Measurements from ENCODE around the gene HLCS.

The HLCS gene

DNA sequence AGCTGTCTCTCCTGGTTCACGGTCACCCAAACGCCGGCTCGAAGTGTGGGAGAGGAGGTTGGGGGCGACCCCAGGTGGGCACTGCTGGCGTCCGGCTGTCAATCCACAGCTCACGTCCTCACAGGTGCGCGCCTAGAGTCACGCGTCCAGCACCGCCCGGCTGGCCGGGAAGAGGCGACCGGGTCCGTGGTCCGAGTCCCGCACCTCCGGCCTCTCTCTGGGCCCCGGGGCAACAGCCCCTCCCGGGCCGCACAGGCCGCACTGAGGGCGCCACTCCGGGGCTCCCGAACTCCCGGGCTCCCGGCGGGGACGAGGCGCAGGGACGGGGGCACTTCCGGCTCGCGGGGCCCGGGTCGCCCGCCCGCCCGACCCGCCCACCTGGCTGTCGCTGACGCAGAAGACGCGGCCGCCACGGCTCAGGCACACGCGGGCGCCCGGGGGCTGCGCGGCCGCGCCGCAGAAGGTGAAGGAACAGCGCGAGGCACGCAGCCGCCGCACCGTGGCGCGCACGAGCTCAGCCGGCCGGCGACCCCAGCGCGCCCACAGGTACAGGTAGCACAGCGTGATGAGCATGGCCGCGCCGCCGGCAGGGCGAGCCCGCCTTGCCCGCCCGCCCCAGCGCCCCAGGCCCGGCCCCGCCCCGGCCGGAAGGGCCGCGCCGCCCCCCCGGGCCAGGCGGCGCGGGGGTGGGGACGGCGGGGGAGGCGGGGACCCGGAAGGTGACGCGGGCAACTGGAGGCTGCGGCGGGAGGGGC lies at the start of gene HLCS:
HLCS (minus strand) TSS at position 604 of the 755 bp plus-strand sequence; CDS start at position 573, 31 bp downstream.
- Histone ChIP-seq H4K20me1 (ENCODE audit: insufficient read depth, low read length, poor library complexity, severe bottlenecking) (no peaks in the 10 kb centered on the region), H3K4me3 (ENCODE audit: low read length, poor library complexity, severe bottlenecking) (peak within 1 kb of the TSS; percentile 93), H3F3A (ENCODE audit: low read depth) (peaks cover 6% of the 10 kb centered on the region), H3K9me2 (replicated peaks; ENCODE audit: low read depth, low read length) (no peaks in the 10 kb centered on the region), H3K9ac (ENCODE audit: low read depth, low read length, poor library complexity, severe bottlenecking) (peak within 1 kb of the TSS; percentile 90), H2AFZ (ENCODE audit: low read length) (peak within 1 kb of the TSS; percentile 76), H3K9me3 (ENCODE audit: insufficient read depth, low read depth, low read length) (no peaks in the 10 kb centered on the region), H3K79me2 (ENCODE audit: insufficient read depth, low read length) (peaks cover 18% of the 10 kb centered on the region; the same call in 1 of the 2 replicates), H3K27me3 (ENCODE audit: insufficient read depth, low read length, poor library complexity, severe bottlenecking) (no peaks in the 10 kb centered on the region), H3K4me1 (ENCODE audit: insufficient read depth, low read length, poor library complexity, severe bottlenecking) (peaks cover 25% of the 10 kb centered on the region), H3K36me3 (ENCODE audit: insufficient read depth, low read length) (no peaks in the 10 kb centered on the region), H3K4me2 (ENCODE audit: low read depth, low read length, poor library complexity, severe bottlenecking) (peak within 1 kb of the TSS; percentile 74)
- TF ChIP-seq, protein P1, sequence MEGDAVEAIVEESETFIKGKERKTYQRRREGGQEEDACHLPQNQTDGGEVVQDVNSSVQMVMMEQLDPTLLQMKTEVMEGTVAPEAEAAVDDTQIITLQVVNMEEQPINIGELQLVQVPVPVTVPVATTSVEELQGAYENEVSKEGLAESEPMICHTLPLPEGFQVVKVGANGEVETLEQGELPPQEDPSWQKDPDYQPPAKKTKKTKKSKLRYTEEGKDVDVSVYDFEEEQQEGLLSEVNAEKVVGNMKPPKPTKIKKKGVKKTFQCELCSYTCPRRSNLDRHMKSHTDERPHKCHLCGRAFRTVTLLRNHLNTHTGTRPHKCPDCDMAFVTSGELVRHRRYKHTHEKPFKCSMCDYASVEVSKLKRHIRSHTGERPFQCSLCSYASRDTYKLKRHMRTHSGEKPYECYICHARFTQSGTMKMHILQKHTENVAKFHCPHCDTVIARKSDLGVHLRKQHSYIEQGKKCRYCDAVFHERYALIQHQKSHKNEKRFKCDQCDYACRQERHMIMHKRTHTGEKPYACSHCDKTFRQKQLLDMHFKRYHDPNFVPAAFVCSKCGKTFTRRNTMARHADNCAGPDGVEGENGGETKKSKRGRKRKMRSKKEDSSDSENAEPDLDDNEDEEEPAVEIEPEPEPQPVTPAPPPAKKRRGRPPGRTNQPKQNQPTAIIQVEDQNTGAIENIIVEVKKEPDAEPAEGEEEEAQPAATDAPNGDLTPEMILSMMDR (conservative IDR thresholded peaks at IDR 0.05; ENCODE audit: low read length), result no peak
- TF ChIP-seq EZH2phosphoT487 (IDR thresholded peaks at IDR 0.05; ENCODE audit: borderline replicate concordance), result no peak

DNA sequence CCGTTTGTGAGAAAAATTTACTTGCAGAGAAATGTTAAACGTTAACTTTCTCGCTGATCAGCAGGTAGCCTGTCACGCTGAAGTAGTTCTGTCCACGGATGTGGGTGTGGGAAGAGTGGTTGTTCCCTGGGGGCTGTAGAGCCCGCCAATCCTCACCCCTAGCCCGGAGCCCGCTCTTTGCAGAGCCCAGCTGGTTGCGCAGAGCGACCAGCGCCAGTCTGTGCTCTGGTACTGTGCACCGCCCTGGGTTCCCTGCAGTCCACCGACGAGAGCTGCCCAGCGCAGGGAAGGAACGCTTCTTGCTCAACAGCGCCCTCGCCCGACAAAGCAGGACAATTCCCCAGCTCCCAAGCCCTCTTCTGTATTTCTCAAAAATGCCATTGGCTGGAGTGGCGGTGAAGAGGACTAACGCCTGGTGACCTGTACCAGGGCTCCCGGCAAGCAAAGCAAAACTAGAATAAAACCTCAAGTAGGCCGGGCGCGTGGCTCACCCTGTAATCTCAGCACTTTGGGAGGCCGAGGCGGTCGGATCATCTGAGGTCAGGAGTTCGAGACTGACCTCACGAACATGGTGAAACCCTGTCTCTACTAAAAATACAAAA lies 43.4 kb upstream of the HLCS start:
- H3K36me3 ChIP-seq (ENCODE audit: insufficient read depth, low read length), result no peaks in the 10 kb centered on the region
- no peaks in the 10 kb centered on the region for H4K20me1 ChIP-seq (ENCODE audit: insufficient read depth, low read length, poor library complexity, severe bottlenecking)
- H3F3A ChIP-seq (ENCODE audit: low read depth), result no peaks in the 10 kb centered on the region
- H3K4me3 ChIP-seq (ENCODE audit: low read length, poor library complexity, severe bottlenecking), result peak overlapping the region; percentile 75
- no peaks in the 10 kb centered on the region for H3K27me3 ChIP-seq (ENCODE audit: insufficient read depth, low read length, poor library complexity, severe bottlenecking)
- H3K9me2 ChIP-seq (replicated peaks; ENCODE audit: low read depth, low read length), result no peaks in the 10 kb centered on the region
- TF ChIP-seq, protein P1 (conservative IDR thresholded peaks at IDR 0.05; ENCODE audit: low read length), result peak; percentile 87
- TF ChIP-seq EZH2phosphoT487 (IDR thresholded peaks at IDR 0.05; ENCODE audit: borderline replicate concordance), result no peak
- H3K4me1 ChIP-seq (ENCODE audit: insufficient read depth, low read length, poor library complexity, severe bottlenecking), result peaks cover 11% of the 10 kb centered on the region
- H3K9me3 ChIP-seq (ENCODE audit: insufficient read depth, low read depth, low read length), result no peaks in the 10 kb centered on the region
- H2AFZ ChIP-seq (ENCODE audit: low read length), result peak overlapping the region; percentile 93
- no peaks in the 10 kb centered on the region for H3K79me2 ChIP-seq (ENCODE audit: insufficient read depth, low read length)
- H3K4me2 ChIP-seq (ENCODE audit: low read depth, low read length, poor library complexity, severe bottlenecking), result peak overlapping the region; percentile 84
- peak overlapping the region; percentile 66 for H3K9ac ChIP-seq (ENCODE audit: low read depth, low read length, poor library complexity, severe bottlenecking)

DNA sequence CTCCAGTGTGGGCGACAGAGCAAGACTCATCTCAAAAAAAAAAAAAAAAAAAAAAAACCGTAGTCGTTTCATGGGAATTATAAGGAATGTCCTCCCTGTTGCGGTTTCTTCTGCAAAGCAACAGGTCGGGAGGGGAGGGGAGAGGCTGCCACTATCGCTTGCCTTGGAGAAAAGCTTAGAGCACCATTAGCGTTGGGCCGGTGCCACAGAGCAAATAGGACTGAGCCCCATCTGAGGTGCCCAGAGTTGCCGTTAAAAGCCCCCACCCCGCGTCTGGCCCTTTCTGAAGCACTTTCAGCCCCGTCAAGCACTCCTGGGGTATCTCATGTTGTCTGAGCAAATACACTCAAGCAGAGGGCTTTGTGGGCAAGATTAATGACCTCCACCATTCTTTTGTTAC lies 42.3 kb upstream of the HLCS start:
- Histone ChIP-seq H3K79me2 (ENCODE audit: insufficient read depth, low read length) (no peaks in the 10 kb centered on the region), H3K36me3 (ENCODE audit: insufficient read depth, low read length) (no peaks in the 10 kb centered on the region), H2AFZ (ENCODE audit: low read length) (no peak overlapping the region), H4K20me1 (ENCODE audit: insufficient read depth, low read length, poor library complexity, severe bottlenecking) (no peaks in the 10 kb centered on the region), H3K9me2 (replicated peaks; ENCODE audit: low read depth, low read length) (no peaks in the 10 kb centered on the region), H3F3A (ENCODE audit: low read depth) (no peaks in the 10 kb centered on the region), H3K4me1 (ENCODE audit: insufficient read depth, low read length, poor library complexity, severe bottlenecking) (peaks cover 11% of the 10 kb centered on the region), H3K4me2 (ENCODE audit: low read depth, low read length, poor library complexity, severe bottlenecking) (no peak overlapping the region), H3K9me3 (ENCODE audit: insufficient read depth, low read depth, low read length) (no peaks in the 10 kb centered on the region), H3K27me3 (ENCODE audit: insufficient read depth, low read length, poor library complexity, severe bottlenecking) (no peaks in the 10 kb centered on the region), H3K4me3 (ENCODE audit: low read length, poor library complexity, severe bottlenecking) (no peak overlapping the region), H3K9ac (ENCODE audit: low read depth, low read length, poor library complexity, severe bottlenecking) (no peak overlapping the region)
- TF ChIP-seq EZH2phosphoT487 (IDR thresholded peaks at IDR 0.05; ENCODE audit: borderline replicate concordance), result no peak
- TF ChIP-seq, protein P1 (conservative IDR thresholded peaks at IDR 0.05; ENCODE audit: low read length), result no peak

Data from Loucy (cell line).